ENCODE data around the gene SH3PXD2B.

SH3PXD2B gene

GRCh38 chr5:172396220-172396619 lies 58.1 kb downstream of the SH3PXD2B start:
- DNase-seq (ENCODE audit: insufficient read length, low spot score) (no peak), FAIRE-seq (no peak)
- TF ChIP-seq POLR2A (IDR thresholded peaks at IDR 0.05; ENCODE audit: low read depth, low read length) (no peak), TAF1 (IDR thresholded peaks at IDR 0.05; ENCODE audit: low read depth, low read length) (no peak), SPI1 (IDR thresholded peaks at IDR 0.05; ENCODE audit: low read depth, low read length) (no peak), POU2F2 (IDR thresholded peaks at IDR 0.05; ENCODE audit: low read depth, low read length) (no peak), POLR2AphosphoS5 (IDR thresholded peaks at IDR 0.05; ENCODE audit: low read depth, low read length) (no peak), PAX5 (IDR thresholded peaks at IDR 0.05; ENCODE audit: insufficient read depth, low read length, severe bottlenecking) (no peak)

GRCh38 chr5:172395483-172395882 lies 58.8 kb downstream of the SH3PXD2B start:
- DNase-seq (ENCODE audit: insufficient read length, low spot score) (no peak), FAIRE-seq (no peak)
- TF ChIP-seq POLR2AphosphoS5 (IDR thresholded peaks at IDR 0.05; ENCODE audit: low read depth, low read length) (no peak), TAF1 (IDR thresholded peaks at IDR 0.05; ENCODE audit: low read depth, low read length) (no peak), POLR2A (IDR thresholded peaks at IDR 0.05; ENCODE audit: low read depth, low read length) (no peak), POU2F2 (IDR thresholded peaks at IDR 0.05; ENCODE audit: low read depth, low read length) (no peak)

- TF ChIP-seq SPI1 (IDR thresholded peaks at IDR 0.05; ENCODE audit: low read depth, low read length) (no peak), POU2F2 (IDR thresholded peaks at IDR 0.05; ENCODE audit: low read depth, low read length) (no peak), POLR2A (IDR thresholded peaks at IDR 0.05; ENCODE audit: low read depth, low read length) (no peak), TAF1 (IDR thresholded peaks at IDR 0.05; ENCODE audit: low read depth, low read length) (no peak), POLR2AphosphoS5 (IDR thresholded peaks at IDR 0.05; ENCODE audit: low read depth, low read length) (no peak), PAX5 (IDR thresholded peaks at IDR 0.05; ENCODE audit: insufficient read depth, low read length, severe bottlenecking) (no peak)
- DNase-seq (ENCODE audit: insufficient read length, low spot score), result no peak
- no peak for FAIRE-seq
These were observed 64.7 kb downstream of the SH3PXD2B start for GRCh38 chr5:172389578-172390112.

- no peak for FAIRE-seq
These were observed 66.0 kb downstream of the SH3PXD2B start for GRCh38 chr5:172388246-172388733.

GRCh38 chr5:172385707-172386106 lies 68.6 kb downstream of the SH3PXD2B start:
- no peak for DNase-seq (ENCODE audit: insufficient read length, low spot score)
- no peak for FAIRE-seq
- TF ChIP-seq POU2F2 (IDR thresholded peaks at IDR 0.05; ENCODE audit: low read depth, low read length) (no peak), POLR2AphosphoS5 (IDR thresholded peaks at IDR 0.05; ENCODE audit: low read depth, low read length) (no peak), PAX5 (IDR thresholded peaks at IDR 0.05; ENCODE audit: insufficient read depth, low read length, severe bottlenecking) (no peak), SPI1 (IDR thresholded peaks at IDR 0.05; ENCODE audit: low read depth, low read length) (no peak), POLR2A (IDR thresholded peaks at IDR 0.05; ENCODE audit: low read depth, low read length) (no peak), TAF1 (IDR thresholded peaks at IDR 0.05; ENCODE audit: low read depth, low read length) (no peak)

More at GRCh38 chr5:172388246-172388733, 66.0 kb downstream of the SH3PXD2B start:
- no peak for DNase-seq (ENCODE audit: insufficient read length, low spot score)
- TF ChIP-seq POLR2AphosphoS5 (IDR thresholded peaks at IDR 0.05; ENCODE audit: low read depth, low read length) (no peak), SPI1 (IDR thresholded peaks at IDR 0.05; ENCODE audit: low read depth, low read length) (no peak), POU2F2 (IDR thresholded peaks at IDR 0.05; ENCODE audit: low read depth, low read length) (no peak), TAF1 (IDR thresholded peaks at IDR 0.05; ENCODE audit: low read depth, low read length) (no peak), PAX5 (IDR thresholded peaks at IDR 0.05; ENCODE audit: insufficient read depth, low read length, severe bottlenecking) (no peak), POLR2A (IDR thresholded peaks at IDR 0.05; ENCODE audit: low read depth, low read length) (no peak)

GRCh38 chr5:172385010-172385563 lies 69.2 kb downstream of the SH3PXD2B start:
- DNase-seq (ENCODE audit: insufficient read length, low spot score), result no peak
- TF ChIP-seq POLR2AphosphoS5 (IDR thresholded peaks at IDR 0.05; ENCODE audit: low read depth, low read length) (no peak), SPI1 (IDR thresholded peaks at IDR 0.05; ENCODE audit: low read depth, low read length) (no peak), POLR2A (IDR thresholded peaks at IDR 0.05; ENCODE audit: low read depth, low read length) (no peak), PAX5 (IDR thresholded peaks at IDR 0.05; ENCODE audit: insufficient read depth, low read length, severe bottlenecking) (no peak), TAF1 (IDR thresholded peaks at IDR 0.05; ENCODE audit: low read depth, low read length) (no peak), POU2F2 (IDR thresholded peaks at IDR 0.05; ENCODE audit: low read depth, low read length) (no peak)
- no peak for FAIRE-seq

GRCh38 chr5:172383191-172383802 lies 71.0 kb downstream of the SH3PXD2B start:
- FAIRE-seq, result no peak
- no peak for DNase-seq (ENCODE audit: insufficient read length, low spot score)
- TF ChIP-seq POLR2AphosphoS5 (IDR thresholded peaks at IDR 0.05; ENCODE audit: low read depth, low read length) (no peak), TAF1 (IDR thresholded peaks at IDR 0.05; ENCODE audit: low read depth, low read length) (no peak), SPI1 (IDR thresholded peaks at IDR 0.05; ENCODE audit: low read depth, low read length) (no peak)

GRCh38 chr5:172380987-172381643 lies 73.2 kb downstream of the SH3PXD2B start:
- no peak for TF ChIP-seq TAF1 (IDR thresholded peaks at IDR 0.05; ENCODE audit: low read depth, low read length)
- no peak for TF ChIP-seq POU2F2 (IDR thresholded peaks at IDR 0.05; ENCODE audit: low read depth, low read length)
- no peak for TF ChIP-seq PAX5 (IDR thresholded peaks at IDR 0.05; ENCODE audit: insufficient read depth, low read length, severe bottlenecking)
- no peak for TF ChIP-seq POLR2A (IDR thresholded peaks at IDR 0.05; ENCODE audit: low read depth, low read length)
- TF ChIP-seq POLR2AphosphoS5 (IDR thresholded peaks at IDR 0.05; ENCODE audit: low read depth, low read length), result no peak
- no peak for TF ChIP-seq SPI1 (IDR thresholded peaks at IDR 0.05; ENCODE audit: low read depth, low read length)
- no peak for FAIRE-seq
- DNase-seq (ENCODE audit: insufficient read length, low spot score), result no peak

- no peak for DNase-seq (ENCODE audit: insufficient read length, low spot score)
- TF ChIP-seq SPI1 (IDR thresholded peaks at IDR 0.05; ENCODE audit: low read depth, low read length) (no peak), TAF1 (IDR thresholded peaks at IDR 0.05; ENCODE audit: low read depth, low read length) (no peak), POLR2A (IDR thresholded peaks at IDR 0.05; ENCODE audit: low read depth, low read length) (no peak), POLR2AphosphoS5 (IDR thresholded peaks at IDR 0.05; ENCODE audit: low read depth, low read length) (no peak), POU2F2 (IDR thresholded peaks at IDR 0.05; ENCODE audit: low read depth, low read length) (no peak), PAX5 (IDR thresholded peaks at IDR 0.05; ENCODE audit: insufficient read depth, low read length, severe bottlenecking) (no peak)
- FAIRE-seq, result no peak
These were observed 73.9 kb downstream of the SH3PXD2B start for GRCh38 chr5:172380301-172380986.

Measured in GM12891 (cell line).